WTC11 (cell line): ENCODE data around the gene PPP2R5E. TPM values are rescaled to one million over a fixed set of nuclear protein-coding genes. Genes with fewer than 3 reads are reported as not detected.

Source experiments
- ATAC-seq: fragments of 200-7000 bp; cut with Tn5 transposase; 2 replicates; pipeline ENCODE4 v1.10.0; 2021; ENCODE audit warnings: mild to moderate bottlenecking, moderate library complexity
- CTCF ChIA-PET: fragments of 300-600 bp; sonication (Branson Sonifier 250); formaldehyde crosslinking; loops from one replicate; lab custom pipeline; 2021; ENCODE audit warnings: antibody characterized with exemption; lab: Charles Lee
- POLR2A ChIA-PET: fragments of 350-600 bp; sonication (Branson Sonifier 250); formaldehyde crosslinking; loops from one replicate; lab custom pipeline; 2021; ENCODE audit warnings: antibody characterized with exemption; lab: Charles Lee
- DNase-seq: peaks from one replicate; pipeline ENCODE4 v3.0.0; 2021; ENCODE audit warnings: low spot score
- H3K27ac Mint-ChIP-seq: 2 replicates; pipeline ENCODE4 v1.8.0; 2021; ENCODE audit warnings: mixed read lengths
- H3K27me3 Mint-ChIP-seq: 2 replicates; pipeline ENCODE4 v1.8.0; 2021; ENCODE audit warnings: low read depth, mild to moderate bottlenecking, moderate library complexity, mixed read lengths
- H3K36me3 Mint-ChIP-seq: 2 replicates; pipeline ENCODE4 v1.8.0; 2021; ENCODE audit warnings: mixed read lengths
- H3K4me1 Mint-ChIP-seq: 2 replicates; pipeline ENCODE4 v1.8.0; 2022; ENCODE audit warnings: mixed read lengths
- H3K4me3 Mint-ChIP-seq: 2 replicates; pipeline ENCODE4 v1.8.0; 2021; ENCODE audit warnings: mild to moderate bottlenecking, moderate library complexity, mixed read lengths
- H3K9me3 Mint-ChIP-seq: 2 replicates; pipeline ENCODE4 v1.8.0; 2021; ENCODE audit warnings: mixed read lengths
- ATF1 ChIP-seq: sonication (generic); formaldehyde crosslinking; IDR thresholded peaks from 2 replicates; pipeline ENCODE4 v1.8.1; 2023; ENCODE audit warnings: mild to moderate bottlenecking, moderate library complexity, missing genetic modification reagents
- CREB1 ChIP-seq: sonication (generic); formaldehyde crosslinking; IDR thresholded peaks from 2 replicates; pipeline ENCODE4 v1.8.0; 2023; ENCODE audit warnings: mild to moderate bottlenecking, missing genetic modification reagents
- GABPB1 ChIP-seq: sonication (generic); formaldehyde crosslinking; IDR thresholded peaks from 2 replicates; pipeline ENCODE4 v1.8.1; 2023; ENCODE audit warnings: mild to moderate bottlenecking, missing genetic modification reagents
- KAT7 ChIP-seq: sonication (generic); formaldehyde crosslinking; IDR thresholded peaks from 2 replicates; pipeline ENCODE4 v1.8.1; 2023; ENCODE audit warnings: missing genetic modification reagents, mild to moderate bottlenecking, borderline replicate concordance
- PREB ChIP-seq: sonication (generic); formaldehyde crosslinking; IDR thresholded peaks from 2 replicates; pipeline ENCODE4 v1.8.1; 2022; ENCODE audit warnings: mild to moderate bottlenecking, missing genetic modification reagents, moderate library complexity, borderline replicate concordance
- SMAD4 ChIP-seq: sonication (generic); formaldehyde crosslinking; IDR thresholded peaks from 2 replicates; pipeline ENCODE4 v1.8.0; 2022; ENCODE audit warnings: mild to moderate bottlenecking, missing genetic modification reagents
- SP1 ChIP-seq: sonication (generic); formaldehyde crosslinking; conservative IDR thresholded peaks from 2 replicates; pipeline ENCODE4 v1.8.1; 2022; ENCODE audit warnings: missing genetic modification reagents
- ZNF219 ChIP-seq: sonication (generic); formaldehyde crosslinking; IDR thresholded peaks from 2 replicates; pipeline ENCODE4 v1.8.0; 2023; ENCODE audit warnings: missing genetic modification reagents, mild to moderate bottlenecking, borderline replicate concordance
- ZNF532 ChIP-seq: fragments of 250-450 bp; sonication (Bioruptor Pico); IDR thresholded peaks from 2 replicates; pipeline ENCODE4 v1.9.0; 2021; ENCODE audit warnings: mild to moderate bottlenecking, borderline replicate concordance
- total RNA-seq: library from RNA; stranded (reverse); gene quantifications from 3 replicates; pipeline ENCODE4 v1.2.3, GENCODE V29; 2021
- TF ChIP-seq, protein P1 (sequence below): fragments of 250-450 bp; sonication (Bioruptor Pico); IDR thresholded peaks from 2 replicates; pipeline ENCODE4 v1.9.0; 2021; ENCODE audit warnings: moderate library complexity, mild to moderate bottlenecking, inconsistent platforms, borderline replicate concordance

Gene PPP2R5E
- total RNA-seq, 1 experiment from 2014 or later: 59.0 TPM

GRCh38 chr14:63551332-63551731, 8.2 kb upstream of the PPP2R5E start:
- POLR2A ChIA-PET: no interaction called here

DNA sequence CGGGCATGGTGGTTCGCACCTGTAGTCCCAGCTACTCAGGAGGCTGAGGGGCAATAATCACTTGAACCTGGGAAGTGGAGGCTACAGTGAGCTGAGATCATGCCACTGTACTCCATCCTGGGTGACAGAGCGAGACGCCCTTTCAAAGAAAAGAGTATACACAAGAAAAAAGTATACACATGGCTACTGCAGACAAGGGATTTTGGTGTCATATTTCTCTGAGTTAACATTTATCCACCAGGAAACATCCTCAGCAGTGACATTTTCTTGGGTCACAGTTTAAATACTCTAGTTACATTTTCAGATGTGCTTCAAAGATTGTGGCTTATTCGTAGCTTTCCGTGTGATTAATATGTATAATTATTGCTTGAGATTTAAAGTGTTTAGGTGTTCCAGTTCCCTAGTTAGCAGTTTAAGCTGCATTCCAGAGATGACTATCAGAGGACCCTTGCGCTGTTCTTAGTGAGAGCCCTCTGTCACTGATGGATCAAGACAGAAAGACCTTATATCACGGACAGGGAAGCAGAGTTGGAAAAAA, 4.7 kb upstream of the PPP2R5E start:
- TF ChIP-seq CREB1 (CRISPR knock-in tag): no peak
- no peak for TF ChIP-seq SP1 (CRISPR knock-in tag)
- TF ChIP-seq ZNF532 (CRISPR knock-in tag): no peak
- TF ChIP-seq KAT7 (CRISPR knock-in tag): no peak
- no peak for TF ChIP-seq SMAD4 (CRISPR knock-in tag)
- Mint-ChIP-seq H3K4me3 (no peak overlapping the region), H3K27me3 (no peaks in the 10 kb centered on the region), H3K4me1 (peaks cover 8% of the 10 kb centered on the region), H3K9me3 (no peaks in the 10 kb centered on the region), H3K27ac (no peak overlapping the region), H3K36me3 (no peaks in the 10 kb centered on the region)
- DNase-seq: no peak
- ChIA-PET POLR2A (no interaction called here), CTCF (no interaction called here)
- ATAC-seq: no peak

More at GRCh38 chr14:63551332-63551731, 8.2 kb upstream of the PPP2R5E start:
- Mint-ChIP-seq H3K4me3 (no peak overlapping the region), H3K36me3 (no peaks in the 10 kb centered on the region), H3K27me3 (no peaks in the 10 kb centered on the region), H3K27ac (no peak overlapping the region), H3K9me3 (no peaks in the 10 kb centered on the region), H3K4me1 (no peaks in the 10 kb centered on the region)
- no peak for DNase-seq
- CTCF ChIA-PET: no interaction called here
- no peak for TF ChIP-seq GABPB1
- TF ChIP-seq PREB (CRISPR knock-in tag): no peak
- no peak for ATAC-seq

DNA sequence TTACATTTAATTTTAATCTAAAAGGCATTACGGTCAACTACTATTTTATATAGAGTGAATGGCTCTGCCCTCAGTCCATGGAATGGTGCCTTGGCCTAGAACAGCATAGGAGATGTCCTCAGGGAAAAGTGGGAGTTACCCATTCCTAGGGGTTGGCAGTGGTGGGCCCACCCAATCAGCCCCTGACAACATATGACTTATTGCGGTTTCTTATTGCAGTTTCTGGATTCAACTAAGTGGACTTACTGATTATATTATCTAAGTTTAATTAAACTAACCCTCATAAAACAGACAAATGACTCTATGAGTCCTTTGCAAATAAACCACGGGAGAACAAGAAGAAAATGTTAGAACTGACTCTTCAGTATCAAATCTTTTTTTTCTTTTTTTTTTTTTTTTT, 2.3 kb upstream of the PPP2R5E start:
- Mint-ChIP-seq H3K27me3 (no peaks in the 10 kb centered on the region), H3K36me3 (peaks cover 2% of the 10 kb centered on the region; the same call in 1 of the 2 replicates), H3K4me3 (no peak overlapping the region), H3K4me1 (peaks cover 22% of the 10 kb centered on the region), H3K27ac (no peak overlapping the region), H3K9me3 (no peaks in the 10 kb centered on the region)
- no peak for TF ChIP-seq SMAD4 (CRISPR knock-in tag)
- no peak for TF ChIP-seq ZNF532 (CRISPR knock-in tag)
- TF ChIP-seq, protein P1, sequence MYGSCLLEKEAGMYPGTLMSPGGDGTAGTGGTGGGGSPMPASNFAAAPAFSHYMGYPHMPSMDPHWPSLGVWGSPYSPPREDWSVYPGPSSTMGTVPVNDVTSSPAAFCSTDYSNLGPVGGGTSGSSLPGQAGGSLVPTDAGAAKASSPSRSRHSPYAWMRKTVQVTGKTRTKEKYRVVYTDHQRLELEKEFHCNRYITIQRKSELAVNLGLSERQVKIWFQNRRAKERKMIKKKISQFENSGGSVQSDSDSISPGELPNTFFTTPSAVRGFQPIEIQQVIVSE (CRISPR knock-in tag): no peak
- no peak for TF ChIP-seq ATF1 (CRISPR knock-in tag)
- TF ChIP-seq ZNF219 (CRISPR knock-in tag): no peak
- ChIA-PET POLR2A (no interaction called here), CTCF (no interaction called here)
- ATAC-seq: no peak
- DNase-seq: no peak
